SKM-1 (cell line): ENCODE measurements around the gene BDH2.

Experiments
- DNase-seq: peaks from one replicate; lab custom pipeline; 2025; ENCODE audit not compliant: unreplicated experiment; lab: John Stamatoyannopoulos, UW

The BDH2 gene

DNA sequence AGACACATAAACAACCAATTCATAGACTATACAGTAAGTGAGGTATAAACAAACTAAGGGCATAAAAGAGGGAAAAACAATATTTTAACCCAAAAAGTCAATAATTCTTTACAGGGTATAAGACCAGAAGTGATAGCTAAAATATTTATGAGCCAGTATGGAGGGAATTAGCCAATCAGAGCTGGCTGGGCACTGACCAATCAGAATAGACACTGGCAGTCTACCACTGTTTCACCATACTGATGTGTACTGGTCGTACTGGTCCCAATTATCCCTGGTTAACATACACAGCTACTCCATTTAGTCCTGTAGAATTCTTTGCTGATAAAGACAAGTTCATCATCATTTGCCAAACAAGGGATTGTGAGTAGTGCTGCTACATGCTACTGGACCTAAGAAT lies 70.3 kb downstream of the BDH2 start:
- DNase-seq: no peak
